Activated CD4-positive, CD25-positive, alpha-beta regulatory T cell (primary cell): ENCODE measurements around the gene ALDH16A1.

Source experiments
- DNase-seq, 4 experiments: peaks; one replicate each; lab custom pipeline; 2025; lab: John Stamatoyannopoulos, UW

The ALDH16A1 gene

GRCh38 chr19:49453013-49453756 lies at the start of gene ALDH16A1:
TSS of gene ALDH16A1 (plus strand) at chr19:49453225. CDS start at chr19:49453332, 107 bp downstream.
- DNase-seq = peak; percentile 93 to 98 (median 94)

GRCh38 chr19:49403404-49404187 lies 49.4 kb upstream of the ALDH16A1 start:
- no peak for DNase-seq

- no peak for DNase-seq
Measured at GRCh38 chr19:49407079-49407478, 45.9 kb upstream of the ALDH16A1 start.

- no peak for DNase-seq
Measured at GRCh38 chr19:49407482-49408015, 45.5 kb upstream of the ALDH16A1 start.

GRCh38 chr19:49408816-49409440 lies 44.1 kb upstream of the ALDH16A1 start:
- DNase-seq = no peak

- no peak for DNase-seq
Measured at GRCh38 chr19:49409441-49410029, 43.5 kb upstream of the ALDH16A1 start.

GRCh38 chr19:49411681-49412326 lies 41.2 kb upstream of the ALDH16A1 start:
- no peak for DNase-seq

- DNase-seq = no peak
Measured at GRCh38 chr19:49413348-49413747, 39.7 kb upstream of the ALDH16A1 start.

GRCh38 chr19:49414256-49414655 lies 38.8 kb upstream of the ALDH16A1 start:
- DNase-seq = no peak

GRCh38 chr19:49415102-49415809 lies 37.8 kb upstream of the ALDH16A1 start:
- DNase-seq = no peak

- no peak for DNase-seq
Measured at GRCh38 chr19:49415810-49416200, 37.2 kb upstream of the ALDH16A1 start.

GRCh38 chr19:49417088-49417487 lies 35.9 kb upstream of the ALDH16A1 start:
- DNase-seq = no peak

GRCh38 chr19:49418511-49418910 lies 34.5 kb upstream of the ALDH16A1 start:
- DNase-seq = no peak

- no peak for DNase-seq
Measured at GRCh38 chr19:49419173-49419572, 33.9 kb upstream of the ALDH16A1 start.

- DNase-seq = no peak
Measured at GRCh38 chr19:49420227-49420626, 32.8 kb upstream of the ALDH16A1 start.

- no peak for DNase-seq
Measured at GRCh38 chr19:49421039-49421877, 31.8 kb upstream of the ALDH16A1 start.

GRCh38 chr19:49421878-49422202 lies 31.2 kb upstream of the ALDH16A1 start:
- no peak for DNase-seq

GRCh38 chr19:49422407-49423070 lies 30.5 kb upstream of the ALDH16A1 start:
- DNase-seq = peak in 1 of 4 experiments; percentile 25
